Measurements from ENCODE around the gene KRT76. TPM values are rescaled to one million over a fixed set of nuclear protein-coding genes. Genes with fewer than 3 reads are reported as not detected.

The KRT76 gene
- total RNA-seq, 4 donors from 2014 or later: not detected

GRCh38 chr12:52821071-52821730 is 44.1 kb upstream of the KRT76 start:
- TF ChIP-seq CTCF (IDR thresholded peaks at IDR 0.05; ENCODE audit: low read depth): no peak

- no peak for TF ChIP-seq CTCF (IDR thresholded peaks at IDR 0.05; ENCODE audit: low read depth)
Observed at GRCh38 chr12:52820521-52820920, 43.4 kb upstream of the KRT76 start.

GRCh38 chr12:52819731-52820510 is 42.8 kb upstream of the KRT76 start:
- no peak for TF ChIP-seq CTCF (IDR thresholded peaks at IDR 0.05; ENCODE audit: low read depth)

GRCh38 chr12:52818887-52819420 is 41.8 kb upstream of the KRT76 start:
- no peak for TF ChIP-seq CTCF (IDR thresholded peaks at IDR 0.05; ENCODE audit: low read depth)

GRCh38 chr12:52818388-52818787 is 41.2 kb upstream of the KRT76 start:
- no peak for TF ChIP-seq CTCF (IDR thresholded peaks at IDR 0.05; ENCODE audit: low read depth)

- TF ChIP-seq CTCF (IDR thresholded peaks at IDR 0.05; ENCODE audit: low read depth): no peak
Observed at GRCh38 chr12:52817699-52818238, 40.6 kb upstream of the KRT76 start.
